ENCODE results near the gene CFAP299.

CFAP299 gene

GRCh38 chr4:80535551-80535950 is 200.0 kb downstream of the CFAP299 start:
- no peak overlapping the region for H3K4me3 ChIP-seq (ENCODE audit: low read depth, low read length)
- no peak for TF ChIP-seq CTCF (IDR thresholded peaks at IDR 0.05; ENCODE audit: borderline replicate concordance, insufficient read depth, low read depth, low read length)

- no peak for TF ChIP-seq CTCF (IDR thresholded peaks at IDR 0.05; ENCODE audit: borderline replicate concordance, insufficient read depth, low read depth, low read length)
- H3K4me3 ChIP-seq (ENCODE audit: low read depth, low read length) = no peak overlapping the region
Measured at GRCh38 chr4:80538276-80538926, 202.9 kb downstream of the CFAP299 start.

GRCh38 chr4:80539190-80539589 is 203.7 kb downstream of the CFAP299 start:
- TF ChIP-seq CTCF (IDR thresholded peaks at IDR 0.05; ENCODE audit: borderline replicate concordance, insufficient read depth, low read depth, low read length) = no peak
- no peak overlapping the region for H3K4me3 ChIP-seq (ENCODE audit: low read depth, low read length)

- no peak for TF ChIP-seq CTCF (IDR thresholded peaks at IDR 0.05; ENCODE audit: borderline replicate concordance, insufficient read depth, low read depth, low read length)
- H3K4me3 ChIP-seq (ENCODE audit: low read depth, low read length) = no peak overlapping the region
Measured at GRCh38 chr4:80540349-80540748, 204.8 kb downstream of the CFAP299 start.

- no peak for TF ChIP-seq CTCF (IDR thresholded peaks at IDR 0.05; ENCODE audit: borderline replicate concordance, insufficient read depth, low read depth, low read length)
- H3K4me3 ChIP-seq (ENCODE audit: low read depth, low read length) = no peak overlapping the region
Measured at GRCh38 chr4:80540785-80541469, 205.4 kb downstream of the CFAP299 start.

- H3K4me3 ChIP-seq (ENCODE audit: low read depth, low read length) = no peak overlapping the region
- TF ChIP-seq CTCF (IDR thresholded peaks at IDR 0.05; ENCODE audit: borderline replicate concordance, insufficient read depth, low read depth, low read length) = no peak
Measured at GRCh38 chr4:80542747-80543146, 207.2 kb downstream of the CFAP299 start.

GRCh38 chr4:80560337-80560736 is 224.8 kb downstream of the CFAP299 start:
- TF ChIP-seq CTCF (IDR thresholded peaks at IDR 0.05; ENCODE audit: borderline replicate concordance, insufficient read depth, low read depth, low read length) = no peak
- H3K4me3 ChIP-seq (ENCODE audit: low read depth, low read length) = no peak overlapping the region
